Epidermal melanocyte (primary cell): ENCODE measurements around the gene GAREM2.
"Not testable (repeated sequence)": the region's sequence is repeated elsewhere in the genome, so short reads cannot be mapped to it uniquely, and the experiment has no call there.

ENCODE experiments used
- DNase-seq: peaks from one replicate; pipeline ENCODE4 v3.0.0; 2011; ENCODE audit warnings: low spot score; ENCODE audit not compliant: insufficient read length

The GAREM2 gene

DNA sequence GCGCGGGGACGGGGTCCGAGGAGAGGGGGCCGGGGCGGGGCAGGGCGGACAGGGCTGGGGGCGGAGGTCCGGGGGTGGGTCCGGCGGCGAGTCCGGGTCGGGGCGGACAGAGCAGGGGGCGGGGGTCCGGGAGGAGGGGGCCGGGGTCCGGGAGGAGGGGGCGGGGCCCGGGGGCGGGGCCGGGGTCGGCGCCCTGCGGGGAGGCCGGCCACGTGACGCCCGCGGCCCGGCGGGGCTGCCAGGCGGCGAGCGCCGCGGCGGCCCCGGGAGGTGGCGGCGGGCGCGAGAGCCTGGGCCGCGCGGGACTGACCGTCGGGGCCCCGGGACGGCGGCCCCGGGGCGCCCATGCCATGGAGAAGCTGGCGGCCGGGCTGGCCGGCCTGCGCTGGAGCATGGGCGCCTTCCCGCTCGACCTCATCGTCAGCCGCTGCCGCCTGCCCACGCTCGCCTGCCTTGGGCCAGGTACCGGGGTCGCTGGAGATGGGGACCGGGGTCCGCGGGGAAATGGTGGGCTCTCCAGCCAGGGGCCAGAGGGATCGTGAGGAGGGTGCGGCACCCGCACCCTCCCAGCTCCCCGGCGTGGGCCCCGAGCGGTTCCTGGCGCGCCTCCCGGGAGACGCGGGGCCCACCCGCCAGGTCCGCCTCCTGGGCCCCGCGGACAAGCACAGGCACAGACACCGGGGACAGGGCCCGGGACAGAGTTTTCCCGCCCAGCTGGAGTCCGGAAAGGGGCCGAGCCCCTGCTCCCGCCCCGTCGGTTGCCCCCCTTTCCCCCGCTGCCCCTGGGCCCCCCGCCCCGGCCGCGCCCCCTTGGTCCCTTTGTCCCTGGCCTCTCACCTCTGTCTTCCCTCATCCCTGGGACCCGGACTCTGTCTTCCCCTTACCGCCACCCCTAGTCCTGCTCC lies at the start of gene GAREM2:
Gene GAREM2 (plus strand): TSS at position 218 of the 905 bp plus-strand sequence. CDS start 133 bp downstream, at position 351.
- DNase-seq, result no peak

DNA sequence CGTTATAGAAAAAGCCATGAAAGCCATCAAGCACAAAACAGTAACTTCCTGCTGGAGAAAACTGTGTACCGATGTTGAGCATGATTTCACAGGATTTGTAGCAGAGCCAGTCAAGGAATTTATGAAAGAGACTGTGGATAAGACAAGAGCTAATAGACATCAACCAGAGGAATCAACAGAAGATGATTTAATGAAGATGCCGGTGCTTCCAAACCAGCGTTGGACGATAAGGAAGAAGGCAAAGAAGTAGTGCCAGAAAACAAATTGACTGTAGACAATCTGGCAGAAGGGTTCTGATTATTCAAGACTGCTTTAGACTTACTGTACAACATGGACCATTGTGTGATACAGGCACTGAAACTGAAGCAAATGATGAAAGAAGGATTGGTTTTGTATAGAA lies 49.5 kb upstream of the GAREM2 start:
- DNase-seq, result no peak

DNA sequence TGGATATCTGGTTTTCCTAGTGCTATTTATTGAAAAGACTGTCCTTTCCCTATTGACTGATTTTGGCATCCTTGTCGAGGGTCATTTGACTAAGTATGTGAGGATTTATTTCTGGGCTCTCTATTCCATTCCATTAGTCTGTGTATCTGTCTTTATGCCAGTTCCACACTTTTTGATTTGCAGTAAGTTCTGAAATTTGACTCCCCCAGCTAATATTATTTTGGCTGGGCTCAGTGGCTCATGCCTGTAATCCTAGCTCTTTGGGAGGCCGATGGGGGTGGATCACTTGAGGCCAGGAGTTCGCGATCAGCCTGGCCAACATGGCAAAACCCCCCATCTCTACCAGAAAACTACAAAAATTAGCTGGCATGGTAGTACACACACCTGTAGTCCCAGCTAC lies 46.8 kb upstream of the GAREM2 start:
- no peak for DNase-seq

DNA sequence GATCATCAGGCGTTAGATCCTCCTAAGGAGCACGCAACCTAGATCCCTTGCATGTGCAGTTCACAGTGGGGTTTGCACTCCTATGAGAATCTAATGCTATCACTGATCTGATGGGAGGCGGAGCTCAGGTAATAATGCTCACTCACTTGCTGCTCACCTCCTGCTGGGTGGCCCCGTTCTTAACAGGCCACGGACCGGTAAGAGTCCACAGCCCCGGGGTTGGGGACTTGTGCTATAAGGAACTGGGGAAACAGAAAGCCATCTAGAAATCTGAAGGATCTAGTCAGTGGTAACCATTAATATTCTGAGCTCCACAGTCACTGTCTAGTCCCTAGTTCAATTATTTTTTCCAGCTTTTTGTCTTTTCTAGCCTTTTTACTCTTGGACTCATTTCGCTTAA lies 44.7 kb upstream of the GAREM2 start:
- no peak for DNase-seq

DNA sequence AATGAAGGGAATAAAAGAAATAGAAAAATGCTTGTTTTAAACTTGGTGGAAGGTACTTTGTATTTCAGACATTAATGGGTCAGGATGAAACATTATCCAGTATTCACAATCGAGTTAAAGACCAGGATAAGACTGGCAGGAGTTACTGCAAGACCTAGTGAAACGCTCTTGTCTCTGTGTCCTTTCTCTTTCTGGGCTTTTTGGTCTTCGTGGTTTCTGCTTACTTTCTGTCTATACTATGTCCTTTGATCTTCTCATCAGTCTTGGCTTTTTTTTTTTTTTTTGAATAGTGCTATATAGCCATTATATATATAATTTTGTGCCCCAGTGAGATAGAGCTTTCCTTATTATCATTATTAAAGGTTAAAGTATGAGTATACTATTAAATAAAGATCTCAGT lies 42.1 kb upstream of the GAREM2 start:
- no peak for DNase-seq

DNA sequence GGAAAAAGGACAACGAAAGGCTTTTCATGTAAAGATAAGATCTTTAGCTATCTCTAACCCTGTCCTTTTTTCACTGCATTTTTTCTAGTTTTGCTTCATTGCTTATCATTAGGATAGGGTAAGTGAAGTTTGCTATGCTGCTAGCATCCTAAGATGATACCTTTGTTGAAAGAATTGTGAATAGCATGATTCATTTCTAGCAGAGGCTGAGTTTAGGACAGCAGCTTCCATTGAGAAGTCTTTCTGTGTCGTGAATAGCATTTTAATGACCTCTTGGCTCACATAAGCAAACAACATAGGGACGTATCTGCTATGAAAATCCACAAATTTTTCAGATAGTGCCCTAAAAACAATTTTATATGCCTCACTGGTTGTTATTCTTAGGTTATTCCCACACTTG lies 36.4 kb upstream of the GAREM2 start:
- DNase-seq, result no peak

DNA sequence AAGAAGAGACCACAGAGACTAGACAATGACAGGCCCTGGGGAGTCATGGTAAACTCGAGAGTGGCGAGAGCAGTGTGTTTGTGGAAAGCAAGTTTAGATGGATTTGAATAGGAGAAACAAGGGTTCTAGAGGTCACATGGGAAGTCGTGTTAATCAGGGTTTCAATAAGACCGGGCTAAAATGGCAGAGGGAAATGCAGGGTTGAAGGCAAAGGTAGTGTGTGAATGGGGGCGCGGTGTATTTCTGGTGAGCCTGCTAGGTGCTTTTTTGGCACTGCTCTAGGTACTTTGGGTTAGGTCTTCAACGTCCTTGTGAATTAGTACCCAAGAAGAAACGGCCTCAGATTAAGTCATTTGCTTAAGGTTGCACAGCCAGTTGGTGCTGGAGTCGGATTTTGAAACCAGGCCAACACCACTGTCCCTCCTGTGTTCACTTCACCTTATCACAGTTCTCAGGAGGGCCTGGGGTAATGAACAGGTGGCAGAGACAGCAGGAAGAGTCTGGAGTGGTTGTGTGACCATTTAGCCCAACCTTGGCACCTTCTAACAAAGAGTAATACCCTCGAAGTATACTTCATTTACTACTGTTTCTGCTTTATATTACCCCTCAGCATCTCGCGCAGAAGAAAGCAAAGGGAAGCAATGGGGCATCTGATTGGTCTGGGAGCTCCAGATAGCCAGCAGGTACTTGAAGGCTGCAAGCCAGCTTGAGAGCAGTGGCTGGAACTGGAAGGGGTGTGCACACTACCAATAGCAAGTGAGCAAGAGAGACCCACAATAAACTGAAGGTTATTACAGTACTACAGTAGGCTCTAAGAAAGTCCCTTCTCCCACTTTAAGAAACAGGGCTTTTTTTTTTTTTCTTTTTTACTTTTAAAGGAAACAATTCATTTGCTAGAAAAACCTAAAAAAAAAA lies 33.4 kb upstream of the GAREM2 start:
- DNase-seq, result no peak

DNA sequence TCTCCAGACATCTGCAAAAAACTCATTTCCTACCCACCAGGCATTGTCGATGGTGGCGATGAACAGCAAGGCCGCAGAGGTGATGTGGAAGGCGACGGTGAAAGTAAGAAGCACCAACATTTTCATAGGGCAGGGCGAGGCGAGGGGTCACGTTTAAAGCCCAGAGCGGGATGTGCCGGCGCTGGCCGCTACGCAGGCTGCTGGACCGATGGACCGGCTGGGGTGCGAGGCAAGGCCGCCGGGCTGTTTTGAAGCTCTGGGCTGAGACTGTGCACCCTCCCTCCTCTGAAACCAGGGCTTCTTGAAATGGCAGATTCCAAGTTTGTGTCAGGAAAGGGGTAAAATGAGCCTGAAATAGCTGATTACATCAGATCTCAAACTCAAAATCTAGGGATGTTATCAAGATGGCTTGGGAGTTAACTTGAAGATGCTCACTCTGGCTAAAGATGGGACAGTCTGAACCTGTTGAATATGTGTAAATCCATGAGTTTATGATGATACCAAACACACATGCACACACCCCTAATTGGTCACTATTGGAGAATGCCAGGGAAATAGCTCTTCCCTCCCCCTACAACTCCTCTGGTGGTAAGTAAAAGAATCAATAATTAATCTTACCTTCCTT lies 31.6 kb upstream of the GAREM2 start:
- DNase-seq, result no peak

DNA sequence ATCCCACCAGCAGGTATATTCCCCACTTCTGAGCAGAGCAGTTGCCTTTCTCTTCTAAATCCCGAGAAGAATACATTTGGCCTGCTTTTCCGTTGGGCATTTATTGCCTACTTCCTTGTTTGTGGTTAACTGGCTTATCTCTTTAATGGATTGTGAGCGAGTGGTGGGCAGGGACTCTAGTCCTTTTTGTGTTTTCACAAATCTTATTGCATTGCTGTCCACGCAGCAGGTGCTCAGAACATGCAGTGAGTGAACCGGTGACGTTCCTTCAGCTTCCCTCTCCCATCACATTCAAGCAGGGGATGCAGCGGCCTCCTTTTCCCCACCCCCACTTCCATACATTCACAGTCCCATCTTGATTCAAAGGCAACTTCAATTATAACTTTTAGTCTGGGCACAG lies 28.9 kb upstream of the GAREM2 start:
- DNase-seq, result no peak

DNA sequence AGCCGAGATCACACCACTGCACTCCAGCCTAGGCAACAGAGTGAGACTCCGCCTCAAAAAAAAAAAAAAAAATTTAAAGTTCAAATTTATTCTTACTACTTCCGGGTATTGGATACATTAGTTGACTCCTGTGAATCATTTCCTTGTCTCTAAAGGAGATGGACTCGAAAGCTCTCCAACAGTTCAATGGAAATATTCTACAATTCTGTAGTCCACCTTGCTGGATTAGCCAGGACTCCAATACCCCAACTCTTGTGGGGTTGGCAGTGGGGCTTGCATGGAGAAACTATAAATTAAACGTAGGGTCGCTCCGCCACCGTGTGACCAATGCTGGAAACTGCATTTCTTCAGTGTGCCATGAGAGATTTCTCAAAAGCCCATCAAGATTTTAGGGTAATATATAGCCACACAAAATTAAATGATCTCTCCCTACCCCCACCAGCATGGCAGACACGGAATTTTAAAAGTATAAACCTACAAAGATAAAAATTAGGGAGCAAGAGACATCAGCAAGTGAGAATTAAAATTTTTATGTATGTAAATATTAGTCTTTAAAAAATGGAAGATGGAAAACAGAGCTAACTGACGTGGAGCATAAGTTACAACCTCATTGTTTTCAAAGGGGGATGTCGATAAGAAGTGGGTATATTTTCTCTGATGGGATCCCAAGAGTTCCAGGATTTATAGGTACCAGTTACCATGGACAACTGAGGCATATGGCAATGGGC lies 27.8 kb upstream of the GAREM2 start:
- peak; percentile 64 for DNase-seq

DNA sequence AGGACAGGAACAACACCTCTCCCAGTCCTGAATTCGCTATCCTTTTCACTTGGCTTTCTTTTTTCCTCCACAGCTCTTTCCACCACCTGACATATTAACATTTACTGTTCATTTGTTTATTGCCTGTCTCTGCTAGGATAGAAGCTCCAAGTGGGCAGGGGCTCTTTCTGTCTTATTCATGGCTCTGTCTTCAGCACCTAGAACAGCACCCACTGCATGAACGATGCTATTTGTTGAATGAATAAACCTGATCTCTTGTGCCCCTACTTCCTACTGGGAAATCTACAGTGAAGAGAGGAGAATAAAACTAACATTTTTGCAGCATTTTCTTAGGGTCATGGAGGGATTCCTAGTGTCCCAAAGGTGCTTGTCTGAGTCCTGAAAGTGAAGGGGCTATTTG lies 24.4 kb upstream of the GAREM2 start:
- no peak for DNase-seq

DNA sequence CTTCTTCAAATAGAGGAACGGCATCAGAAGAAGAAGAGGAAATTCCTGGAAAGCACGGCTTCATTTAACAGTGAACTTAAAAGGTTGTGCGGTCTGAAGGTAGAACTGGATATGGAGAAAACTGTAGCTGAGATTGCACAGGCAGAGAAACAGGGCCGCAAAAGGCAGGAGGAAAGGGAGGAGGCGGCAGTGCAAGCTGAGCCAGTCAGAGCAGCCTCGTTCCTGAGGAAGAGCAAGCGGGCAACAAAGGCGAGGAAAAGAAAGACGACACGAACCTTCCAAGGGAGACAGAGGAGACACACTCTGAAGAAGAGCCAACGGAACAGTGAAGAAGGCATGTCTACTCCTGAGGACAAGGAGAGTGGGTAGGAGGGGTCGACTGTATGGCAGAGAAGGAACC lies 22.6 kb upstream of the GAREM2 start:
- DNase-seq, result no peak

DNA sequence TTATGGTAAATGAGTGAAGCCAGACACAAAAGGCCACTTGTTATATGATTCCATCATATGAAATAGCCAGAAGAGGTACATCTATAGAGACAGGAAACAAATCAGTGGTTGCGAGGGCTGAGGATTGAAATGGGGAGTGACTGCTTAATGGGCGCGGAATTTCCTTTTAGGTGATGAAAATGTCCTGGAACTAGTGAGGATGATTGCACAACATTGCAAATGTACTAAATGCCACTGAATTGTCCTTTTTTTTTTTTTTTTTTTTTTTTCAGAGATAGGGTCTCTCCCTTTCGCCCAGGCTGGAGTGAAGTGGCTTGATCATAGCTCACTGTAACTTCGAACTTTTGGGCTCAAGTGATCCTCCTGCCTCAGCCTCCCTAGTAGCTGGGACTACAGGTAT lies 15.3 kb upstream of the GAREM2 start:
- no peak for DNase-seq

DNA sequence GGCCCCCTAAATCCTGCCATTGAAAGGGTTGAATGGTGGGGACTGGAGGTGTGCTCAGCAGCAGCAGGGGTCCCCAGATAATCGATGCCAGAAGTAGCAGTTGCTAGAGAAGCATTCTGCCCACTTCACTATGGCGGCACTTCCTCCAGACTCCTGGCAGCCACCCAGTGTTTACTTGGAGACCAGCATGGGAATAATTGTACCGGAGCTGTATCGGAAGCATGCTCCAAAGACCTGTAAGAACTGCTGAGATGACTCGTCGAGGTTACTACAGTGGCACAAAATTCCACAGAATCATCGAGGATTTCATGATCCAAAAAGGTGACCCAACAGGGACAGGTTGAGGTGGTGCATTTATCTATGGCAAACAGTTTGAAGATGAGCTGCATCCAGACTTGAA lies 11.0 kb upstream of the GAREM2 start:
- DNase-seq, result no peak

DNA sequence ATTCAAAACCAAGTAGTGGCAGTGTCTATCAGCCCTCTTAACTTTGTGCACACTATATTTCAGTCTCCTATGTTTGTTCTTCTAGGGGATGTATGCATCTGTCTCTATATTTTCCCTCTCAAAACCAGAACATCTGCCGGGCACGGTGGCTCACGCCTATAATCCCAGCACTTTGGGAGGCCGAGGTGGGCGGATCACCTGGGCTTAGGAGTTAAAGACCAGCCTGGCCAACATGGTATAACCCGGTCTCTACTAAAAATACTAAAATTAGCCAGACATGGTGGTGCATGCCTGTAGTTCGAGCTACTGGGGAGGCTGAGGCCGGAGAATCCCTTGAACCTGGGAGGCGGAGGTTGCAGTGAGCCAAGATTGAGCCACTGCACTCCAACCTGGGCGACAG lies 9.9 kb upstream of the GAREM2 start:
- DNase-seq, result no peak

DNA sequence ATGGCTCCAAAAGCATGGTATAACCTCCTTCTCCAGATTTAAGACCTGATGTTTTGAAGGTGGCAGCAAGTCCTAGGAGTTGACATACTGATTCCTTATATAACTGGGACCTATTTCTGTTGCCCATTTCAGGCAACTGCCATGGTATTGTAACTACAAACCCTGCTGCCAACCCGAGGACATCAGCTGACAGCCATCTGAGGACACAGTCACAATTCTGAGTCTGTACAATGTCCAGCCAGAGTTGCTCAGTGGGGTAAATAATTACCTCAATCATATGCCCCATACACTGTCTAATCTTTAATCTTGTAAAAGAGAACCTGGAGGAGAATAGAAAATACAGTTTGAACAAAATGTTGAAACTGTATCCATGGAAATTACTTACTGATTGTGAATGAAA lies 8.7 kb upstream of the GAREM2 start:
- no peak for DNase-seq

DNA sequence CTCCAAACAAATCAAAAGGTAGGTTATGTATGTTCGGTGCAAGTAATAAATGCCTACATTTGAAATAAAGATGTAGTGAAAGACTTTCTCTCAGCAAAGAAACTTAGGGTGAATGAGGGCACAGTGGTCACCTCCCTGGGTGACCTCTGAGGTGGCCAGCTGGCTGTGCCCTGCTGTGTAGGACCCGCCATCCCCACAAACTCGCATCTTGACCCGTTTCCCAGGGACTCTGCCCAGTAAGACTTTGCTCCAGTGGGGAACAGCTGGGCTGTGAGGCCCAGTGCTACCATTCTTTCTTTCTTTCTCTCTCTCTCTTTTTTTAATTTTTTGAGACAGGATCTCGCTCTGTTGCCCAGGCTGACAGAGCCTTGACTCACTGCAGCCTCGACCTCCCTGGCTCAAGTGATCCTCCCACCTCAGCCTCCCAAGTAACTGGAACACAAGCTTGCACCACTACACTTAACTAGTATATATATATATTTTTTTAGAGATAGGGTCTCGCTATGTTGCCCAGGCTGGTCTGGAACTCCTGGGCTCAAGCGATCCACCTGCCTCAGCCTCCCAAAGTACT lies 8.2 kb upstream of the GAREM2 start:
- no peak for DNase-seq

DNA sequence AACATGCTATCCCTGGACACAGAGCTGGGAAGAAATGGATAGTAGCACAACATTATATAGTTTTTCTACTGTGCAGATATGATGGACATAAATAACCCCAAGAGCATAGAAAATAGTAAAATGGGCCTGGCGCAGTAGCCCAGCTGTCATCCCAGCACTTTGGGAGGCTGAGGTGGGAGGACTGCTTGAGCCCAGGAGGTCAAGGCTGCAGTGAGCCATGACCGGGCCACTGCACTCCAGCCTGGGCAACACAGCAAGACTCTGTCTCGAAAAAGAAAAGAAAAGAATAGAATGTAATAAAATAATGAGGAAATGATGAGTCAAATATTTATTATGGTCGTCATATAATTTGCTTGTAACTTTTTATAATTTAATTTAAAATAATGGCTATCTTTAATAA lies 7.5 kb upstream of the GAREM2 start:
- no peak for DNase-seq

DNA sequence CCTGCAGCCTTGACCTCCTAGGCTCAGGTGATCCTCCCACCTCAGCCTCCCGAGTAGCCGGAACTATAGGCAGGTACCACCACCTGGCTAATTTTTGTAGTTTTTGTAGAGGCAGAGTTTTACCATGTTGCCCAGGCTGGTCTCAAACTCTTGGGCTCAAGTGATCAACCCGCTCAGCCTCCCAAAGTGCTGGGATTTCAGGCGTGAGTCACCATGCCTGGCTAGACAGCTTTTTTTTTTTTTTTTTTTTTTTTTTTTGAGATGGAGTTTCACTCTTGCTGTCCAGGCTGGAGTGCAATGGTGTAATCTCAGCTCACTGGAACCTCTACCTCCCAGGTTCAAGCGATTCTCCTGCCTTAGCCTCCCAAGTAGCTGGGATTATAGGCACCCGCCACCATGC lies 6.3 kb upstream of the GAREM2 start:
- DNase-seq, result not testable (repeated sequence)

DNA sequence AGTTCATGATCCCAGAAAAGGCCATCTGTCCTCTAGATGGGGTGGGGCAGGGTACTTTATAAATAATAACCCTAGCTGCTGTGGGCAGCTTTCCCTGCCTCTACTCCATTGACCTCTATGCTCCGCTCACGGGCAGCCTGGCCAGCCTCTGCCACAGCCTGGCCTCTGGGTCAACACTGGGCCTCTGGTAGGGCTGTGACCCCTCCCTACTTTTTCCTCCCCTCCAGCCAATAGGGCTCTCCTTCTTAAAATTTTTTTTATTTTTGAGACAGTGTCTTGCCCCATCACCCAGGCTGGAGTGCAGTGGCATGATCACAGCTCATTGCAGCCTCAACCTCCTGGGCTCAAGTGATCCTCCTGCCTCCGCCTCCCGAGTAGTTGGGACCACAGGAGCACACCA lies 4.1 kb upstream of the GAREM2 start:
- DNase-seq, result no peak

DNA sequence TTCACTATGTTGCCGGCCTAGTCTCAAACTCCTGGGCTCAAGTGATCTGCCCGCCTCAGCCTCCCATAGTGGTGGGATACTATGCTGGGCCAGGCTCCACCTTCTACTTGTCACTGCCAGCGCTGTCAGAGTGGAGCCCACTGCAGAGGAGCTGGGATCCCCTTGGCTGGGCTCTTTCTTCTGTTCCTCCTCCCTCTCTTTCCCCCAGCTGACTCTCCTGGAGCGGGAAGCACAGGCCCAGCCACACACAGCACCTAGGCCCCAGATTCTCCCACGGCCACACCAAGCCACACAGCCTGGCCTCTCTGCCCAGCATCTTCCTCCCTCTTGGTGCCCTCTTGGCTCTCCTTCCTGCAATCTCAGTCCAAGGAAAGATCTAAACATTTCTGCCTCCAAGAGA lies 3.7 kb upstream of the GAREM2 start:
- DNase-seq, result no peak
